ENCODE measurements around the gene CHRNA5.

CHRNA5 gene

DNA sequence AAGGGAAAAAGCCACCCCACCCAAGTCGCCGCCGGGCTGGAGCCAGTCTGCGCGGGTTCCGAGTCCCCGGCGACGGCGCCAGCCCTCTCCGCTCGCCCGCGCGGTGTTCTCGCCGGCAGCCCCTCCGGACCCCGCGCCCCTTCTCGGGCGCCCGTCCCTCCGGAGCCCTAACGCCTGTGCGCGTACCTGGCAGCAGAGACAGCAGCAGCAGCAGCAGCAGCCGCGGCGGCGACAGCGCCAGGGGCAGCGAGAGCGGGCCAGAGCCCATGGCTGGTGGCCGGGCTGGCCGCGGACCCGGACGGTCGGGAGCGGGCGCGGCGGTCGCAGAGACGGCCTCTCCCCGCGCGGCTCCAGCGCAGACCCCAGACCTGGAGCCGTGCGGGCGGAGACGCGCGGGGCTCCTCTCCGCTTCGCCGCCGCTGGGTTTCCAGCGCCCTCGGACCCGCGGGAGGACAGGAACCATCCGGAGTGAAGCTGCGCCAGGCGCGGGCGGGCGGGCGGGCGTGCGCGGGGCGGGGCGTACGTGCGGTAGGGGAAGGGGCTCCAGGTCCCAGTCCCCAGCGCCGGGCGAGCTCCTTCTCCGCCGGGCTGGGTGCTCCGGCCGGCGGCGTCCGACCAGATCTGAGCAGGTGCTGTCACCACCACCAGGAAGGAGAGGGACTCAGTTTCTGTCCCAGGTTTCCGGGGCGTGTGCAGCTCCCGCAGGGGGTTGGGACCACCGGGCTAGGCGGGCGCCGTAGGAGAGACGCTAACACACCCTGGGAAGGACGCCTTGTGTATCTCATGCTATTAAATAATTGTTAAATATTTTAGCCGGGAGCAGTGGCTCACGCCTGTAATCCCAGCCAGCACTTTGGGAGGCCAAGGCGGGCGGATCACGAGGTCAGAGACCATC lies 55.5 kb downstream of the CHRNA5 start, which contains the start of gene CHRNA3:
TSS of gene CHRNA3 (minus strand) at position 470 of the 895 bp plus-strand sequence. CDS start at position 268, 202 bp downstream.
- no peak for DNase-seq (ENCODE audit: low read depth, low spot score)

DNA sequence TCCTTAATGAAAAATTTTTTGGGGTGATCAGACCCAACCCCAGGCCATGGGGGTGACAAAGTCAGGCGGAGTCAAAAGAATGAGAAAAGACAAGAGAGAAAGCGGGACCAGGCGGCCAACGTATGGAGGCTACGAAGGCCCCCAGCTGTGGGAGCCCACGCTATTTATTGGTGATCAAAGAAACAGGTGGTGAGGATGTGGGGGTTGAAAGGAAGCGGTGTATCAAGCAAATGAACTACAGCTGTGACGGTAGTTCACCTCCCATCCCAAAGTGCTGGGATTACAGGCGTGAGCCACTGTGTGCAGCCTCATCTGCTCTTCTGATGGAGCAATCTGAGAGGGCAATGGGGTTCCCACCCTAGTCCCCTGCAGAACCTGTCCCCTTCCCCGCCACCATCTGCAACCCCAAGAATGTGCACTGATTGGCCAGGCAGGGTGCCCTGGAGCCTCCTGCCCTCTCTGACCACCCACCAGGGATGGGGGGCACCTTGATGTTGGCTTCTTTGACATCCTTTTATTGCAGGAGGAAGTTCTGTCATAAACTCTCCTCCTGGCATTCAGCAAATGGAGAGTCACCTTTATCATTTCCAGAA lies 56.6 kb downstream of the CHRNA5 start:
- no peak for DNase-seq (ENCODE audit: low read depth, low spot score)

DNA sequence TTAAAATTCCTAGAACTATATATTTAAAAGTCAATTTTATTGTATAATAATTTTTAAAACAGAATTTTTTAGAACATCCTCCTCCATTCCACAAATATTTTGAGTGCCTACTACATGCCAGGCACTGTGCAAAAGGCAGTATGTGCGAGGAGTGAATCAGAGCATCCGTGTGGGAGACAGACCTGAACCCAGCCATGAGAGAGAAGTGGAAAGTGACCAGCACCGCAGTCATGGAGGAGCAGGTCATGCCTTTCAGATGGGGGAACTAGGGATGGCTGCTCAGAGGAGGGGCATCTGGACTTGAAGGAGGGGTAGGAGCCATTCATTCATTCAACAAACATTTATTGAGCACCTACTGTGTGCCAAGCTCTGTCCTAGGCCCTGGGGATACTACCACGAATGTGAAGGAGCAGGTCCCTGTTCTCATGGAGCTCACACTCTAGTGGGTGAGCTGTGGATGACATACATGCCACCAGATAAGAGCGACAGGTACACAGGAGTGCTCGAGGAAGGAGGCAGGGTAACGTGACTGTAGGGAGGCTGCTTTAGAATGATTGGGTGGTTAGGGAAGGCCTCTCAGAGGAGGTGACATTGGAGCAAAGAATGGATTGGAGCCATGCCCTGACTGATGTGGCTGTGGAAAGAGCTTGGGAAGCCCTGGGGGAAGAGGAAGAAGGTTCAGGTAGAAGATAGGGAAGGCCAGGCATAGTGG lies 58.6 kb downstream of the CHRNA5 start:
- DNase-seq (ENCODE audit: low read depth, low spot score): no peak

- no peak for DNase-seq (ENCODE audit: low read depth, low spot score)
These were observed 59.6 kb downstream of the CHRNA5 start for GRCh38 chr15:78624651-78625590.

GRCh38 chr15:78625606-78626280 lies 60.4 kb downstream of the CHRNA5 start:
- no peak for DNase-seq (ENCODE audit: low read depth, low spot score)

DNA sequence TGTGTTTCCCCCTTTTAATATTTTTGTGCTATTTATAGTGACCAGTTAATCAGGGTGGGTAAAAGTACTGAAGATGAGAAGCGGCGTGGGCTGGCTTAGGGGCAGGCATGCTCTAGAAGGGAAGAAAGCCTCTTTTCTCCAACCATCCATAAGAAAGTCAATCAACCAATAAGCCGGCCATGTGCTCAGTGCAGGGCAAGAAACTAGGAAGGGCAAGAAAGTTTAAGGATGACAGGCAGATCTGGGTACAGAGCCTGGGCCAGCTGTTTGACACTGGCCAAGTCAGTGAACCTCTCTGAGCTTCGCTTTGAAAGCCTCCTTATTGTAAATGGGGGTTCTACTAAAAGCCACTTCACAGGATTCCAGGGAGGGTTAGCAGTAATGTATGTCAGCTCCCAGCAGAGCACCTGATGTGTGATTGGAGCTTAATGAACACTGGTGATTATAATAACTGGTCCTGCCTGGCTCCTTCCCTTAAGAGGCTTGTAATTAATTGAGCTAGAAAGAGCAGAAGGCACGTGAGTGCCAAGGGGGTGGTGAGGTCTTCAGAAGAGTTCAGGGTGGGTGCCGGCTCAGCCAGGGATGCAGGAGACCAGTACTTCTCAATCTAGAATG lies 61.2 kb downstream of the CHRNA5 start:
- no peak for DNase-seq (ENCODE audit: low read depth, low spot score)

DNA sequence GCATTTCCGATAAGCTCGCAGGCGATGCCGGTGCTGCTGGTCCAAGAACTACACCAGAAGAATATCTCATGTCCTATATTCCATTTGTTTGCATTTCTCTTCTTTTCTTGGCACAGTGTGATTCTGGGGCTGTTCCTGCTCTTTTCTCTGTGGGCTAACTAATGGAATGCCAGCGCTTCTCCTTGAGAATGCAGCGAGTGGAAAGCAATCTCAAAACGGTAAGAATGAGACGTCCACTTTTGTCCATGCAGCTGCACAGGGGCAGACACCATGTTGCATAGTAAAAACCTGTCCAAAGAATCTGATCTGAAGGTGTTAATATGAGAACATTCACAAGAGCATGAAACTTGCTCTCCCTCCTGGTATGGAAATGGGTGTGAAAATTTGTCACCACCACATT lies 62.0 kb downstream of the CHRNA5 start:
- no peak for DNase-seq (ENCODE audit: low read depth, low spot score)

DNA sequence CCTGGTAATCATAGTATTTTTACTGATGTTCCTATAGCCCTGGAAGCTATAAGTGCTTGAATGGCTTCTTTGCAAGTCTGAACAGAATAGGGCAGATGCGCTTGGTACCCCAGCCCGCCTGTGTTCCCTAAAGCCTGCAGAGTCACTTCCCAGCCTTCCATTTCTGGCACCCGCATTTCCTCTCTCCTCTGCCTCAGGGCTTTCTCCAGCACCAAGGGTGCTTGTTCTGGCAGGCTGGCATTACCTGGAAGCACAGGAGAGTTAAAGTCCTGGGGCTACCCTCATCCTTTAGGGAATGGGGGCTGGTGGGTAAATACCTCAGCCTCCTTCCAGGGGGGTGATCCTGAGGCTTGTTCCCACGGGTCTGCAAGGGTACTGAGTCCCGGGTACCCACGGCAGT lies 62.9 kb downstream of the CHRNA5 start:
- DNase-seq (ENCODE audit: low read depth, low spot score): no peak

DNA sequence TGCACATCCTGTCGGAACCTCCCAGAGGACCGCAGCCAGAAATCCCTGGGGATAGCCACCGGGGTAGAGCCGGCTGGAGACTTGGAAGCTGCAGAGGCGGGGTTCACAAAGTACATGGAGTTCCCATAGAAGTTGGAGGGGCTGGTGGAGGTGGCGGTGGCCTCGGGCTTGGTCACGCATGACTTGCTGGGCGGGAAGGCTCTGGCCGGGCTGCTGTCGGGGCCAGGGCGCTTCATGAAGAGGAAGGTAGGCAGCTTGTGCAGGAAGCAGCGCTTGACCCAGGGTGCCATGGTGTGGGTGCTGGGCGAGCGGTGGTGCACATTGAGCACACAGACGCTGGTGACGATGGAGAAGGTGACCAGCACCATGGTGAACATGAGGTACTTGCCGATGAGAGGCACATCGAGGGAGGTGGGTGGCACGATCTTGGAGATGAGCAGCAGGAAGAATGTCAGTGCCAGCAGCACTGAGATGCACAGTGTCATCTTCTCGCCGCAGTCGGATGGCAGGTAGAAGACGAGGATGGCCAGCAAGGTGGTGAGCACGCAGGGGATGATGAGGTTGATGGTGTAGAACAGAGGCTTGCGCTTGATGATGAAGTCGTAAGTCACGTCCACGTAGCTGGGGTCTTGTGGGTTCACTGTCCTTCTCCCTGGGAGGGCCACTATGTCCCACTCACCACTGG lies 63.9 kb downstream of the CHRNA5 start:
- no peak for DNase-seq (ENCODE audit: low read depth, low spot score)

GRCh38 chr15:78629716-78630065 lies 64.4 kb downstream of the CHRNA5 start:
- no peak for DNase-seq (ENCODE audit: low read depth, low spot score)

- no peak for DNase-seq (ENCODE audit: low read depth, low spot score)
These were observed 65.7 kb downstream of the CHRNA5 start for GRCh38 chr15:78630886-78631633.

GRCh38 chr15:78633348-78633747 lies 68.0 kb downstream of the CHRNA5 start:
- DNase-seq (ENCODE audit: low read depth, low spot score): no peak

DNA sequence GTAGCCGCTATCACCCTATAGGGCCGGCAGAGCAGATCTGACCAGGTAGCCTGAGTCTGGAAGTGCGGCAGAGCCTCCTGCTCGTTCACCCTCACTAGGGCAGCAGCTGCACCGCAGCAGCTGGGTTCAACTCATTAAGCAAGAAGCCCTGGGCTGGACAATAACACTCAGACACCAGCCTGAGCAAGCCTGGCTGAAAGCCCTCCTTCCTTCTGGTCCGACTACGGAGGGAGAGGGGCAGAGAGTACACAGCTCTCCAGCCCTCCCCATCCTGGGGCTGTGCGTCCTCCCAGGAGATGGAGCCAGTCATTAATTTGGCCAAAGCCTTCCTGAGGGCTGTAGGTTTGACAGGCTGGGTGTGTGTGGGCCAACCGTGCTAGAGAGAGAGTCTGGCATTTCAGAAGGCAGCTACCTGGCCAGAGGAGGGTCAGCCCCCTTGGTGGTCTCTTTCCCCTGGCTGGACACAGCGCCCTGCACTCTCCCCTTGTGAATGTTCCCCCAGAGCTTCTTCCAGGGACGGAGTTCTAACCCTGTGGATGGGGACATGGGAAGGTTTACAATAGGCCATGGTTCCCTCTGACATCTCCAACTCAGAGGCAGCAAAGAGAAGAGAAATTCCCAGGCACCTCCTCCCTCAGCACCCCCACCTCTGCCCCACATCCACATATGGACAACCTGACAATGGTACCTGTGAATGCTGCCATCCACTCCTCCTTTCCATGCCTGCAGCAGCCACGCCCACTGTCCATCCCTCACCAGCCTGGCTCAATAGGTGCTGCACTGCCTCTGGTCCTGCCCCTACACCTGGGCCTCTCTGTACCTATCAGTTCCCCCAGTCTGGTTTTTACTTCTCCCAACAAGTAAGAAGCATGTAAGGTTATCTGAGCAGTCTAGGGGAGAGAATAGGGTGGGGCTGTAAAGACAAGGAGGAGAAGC lies 69.2 kb downstream of the CHRNA5 start:
- DNase-seq (ENCODE audit: low read depth, low spot score): no peak

GRCh38 chr15:78635346-78635745 lies 70.0 kb downstream of the CHRNA5 start:
- no peak for DNase-seq (ENCODE audit: low read depth, low spot score)

- DNase-seq (ENCODE audit: low read depth, low spot score): no peak
These were observed 71.1 kb downstream of the CHRNA5 start for GRCh38 chr15:78636378-78636859.

GRCh38 chr15:78637776-78638435 lies 72.6 kb downstream of the CHRNA5 start:
- DNase-seq (ENCODE audit: low read depth, low spot score): no peak

DNA sequence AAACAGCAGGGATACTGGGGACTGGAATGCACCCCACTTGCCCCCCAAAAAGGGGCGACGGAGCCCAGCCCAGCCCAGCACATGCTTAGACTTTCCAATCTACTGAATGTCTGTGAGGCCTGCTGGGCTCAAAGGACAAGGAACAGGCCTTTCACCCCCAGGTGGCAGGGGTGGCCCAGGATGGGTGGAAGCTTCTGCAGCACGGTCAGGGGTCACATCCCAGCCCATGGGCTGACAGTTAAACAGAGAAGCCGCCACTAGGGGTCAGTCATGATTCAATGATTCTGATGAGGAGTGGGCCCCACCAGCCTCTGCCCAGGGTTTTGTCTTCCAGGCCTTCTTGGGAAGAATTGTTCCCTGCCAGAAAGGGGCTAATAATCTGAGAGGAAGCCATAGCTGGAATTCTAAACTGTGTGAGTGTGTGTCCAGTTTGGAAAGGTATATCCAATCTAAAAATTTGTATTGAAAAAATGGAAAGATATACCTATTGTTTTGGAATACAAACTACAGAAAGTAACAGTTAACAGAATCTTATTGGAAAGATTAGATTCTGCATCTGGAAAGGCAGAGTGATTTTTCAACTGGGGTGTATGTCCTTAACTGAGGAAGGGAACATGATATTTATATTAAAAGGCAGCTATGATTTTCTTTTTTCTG lies 73.5 kb downstream of the CHRNA5 start:
- DNase-seq (ENCODE audit: low read depth, low spot score): peak; percentile 35

Measured in iPS DF 19.7 (cell line).